K562 (cell line): ENCODE measurements around the gene ADCY9.

ENCODE experiments used
- CBX8 ChIP-seq: fragments of 200-600 bp; sonication (generic); IDR thresholded peaks from 2 replicates; pipeline ENCODE4 v1.6.1; 2012; ENCODE audit warnings: borderline replicate concordance, mixed run types, low read depth, mild to moderate bottlenecking, moderate library complexity, mixed read lengths, low read length, control low read depth, inconsistent platforms; ENCODE audit not compliant: poor library complexity, severe bottlenecking; ENCODE audit errors: extremely low read depth
- ETS2 ChIP-seq: IDR thresholded peaks from 2 replicates; pipeline ENCODE4 v1.6.1; 2016; ENCODE audit warnings: borderline replicate concordance, missing genetic modification characterization, mild to moderate bottlenecking, moderate library complexity, missing compliant biosample characterization; ENCODE audit not compliant: poor library complexity, severe bottlenecking
- HDAC1 ChIP-seq, 2 experiments: fragments of 450-650 bp; IDR thresholded peaks; 2 replicates each; pipeline ENCODE4 v1.6.1; 2016 to 2017; ENCODE audit warnings: inconsistent platforms in 1 of 2, mild to moderate bottlenecking in 1 of 2, moderate library complexity in 1 of 2
- HNRNPLL ChIP-seq: fragments of 200-400 bp; formaldehyde crosslinking; IDR thresholded peaks from 2 replicates; pipeline ENCODE4 v1.6.1; 2017; ENCODE audit warnings: low read length, low read depth, mild to moderate bottlenecking; ENCODE audit not compliant: poor library complexity, severe bottlenecking
- NFE2L1 ChIP-seq: fragments of 450-650 bp; IDR thresholded peaks from 2 replicates; pipeline ENCODE4 v1.6.1; 2016; ENCODE audit warnings: missing genetic modification characterization, low read depth, mild to moderate bottlenecking, missing compliant biosample characterization, moderate library complexity, borderline replicate concordance
- NFXL1 ChIP-seq: fragments of 450-650 bp; formaldehyde crosslinking; IDR thresholded peaks from 2 replicates; pipeline ENCODE4 v1.4.0; 2021; ENCODE audit warnings: mild to moderate bottlenecking
- RB1 ChIP-seq: fragments of 450-650 bp; IDR thresholded peaks from 2 replicates; pipeline ENCODE4 v1.6.1; 2017; ENCODE audit warnings: low read depth, mild to moderate bottlenecking
- SMC3 ChIP-seq: conservative IDR thresholded peaks from 2 replicates; pipeline ENCODE4 v1.6.1; 2011; ENCODE audit warnings: low read depth, low read length, improper control_type of control experiment; ENCODE audit not compliant: insufficient read depth
- ZNF134 ChIP-seq: fragments of 250-450 bp; sonication (Bioruptor Pico); conservative IDR thresholded peaks from 2 replicates; pipeline ENCODE4 v1.4.0; 2020
- ZNF778 ChIP-seq: fragments of 450-650 bp; formaldehyde crosslinking; IDR thresholded peaks from 2 replicates; pipeline ENCODE4 v1.4.0; 2020; ENCODE audit warnings: mild to moderate bottlenecking, moderate library complexity
- TF ChIP-seq, protein P1 (sequence below), 2 experiments: IDR thresholded peaks; 2 replicates each; pipeline ENCODE4 v1.6.1; 2011; ENCODE audit warnings: borderline replicate concordance in 1 of 2, control low read depth in 1 of 2, low read depth in 1 of 2, low read length in 1 of 2, mild to moderate bottlenecking in 1 of 2, mixed read lengths in 1 of 2, moderate library complexity in 1 of 2; ENCODE audit not compliant: insufficient read depth in 1 of 2, insufficient read length in 1 of 2, poor library complexity in 1 of 2, severe bottlenecking in 1 of 2; ENCODE audit errors: extremely low read depth in 1 of 2
- TF ChIP-seq, protein P2 (sequence below), 3 experiments: IDR thresholded peaks in 2 of 3; conservative IDR thresholded peaks in 1 of 3; 2 replicates each; pipeline ENCODE4 v1.5.1; 2011 to 2012; ENCODE audit warnings: low read length in 3 of 3, mild to moderate bottlenecking in 3 of 3, control low read depth in 2 of 3, improper control_type of control experiment in 1 of 3, inconsistent platforms in 1 of 3, low read depth in 1 of 3, mixed read lengths in 1 of 3, moderate library complexity in 1 of 3; ENCODE audit not compliant: insufficient read depth in 2 of 3
- TF ChIP-seq, protein P3 (sequence below): fragments of 250-450 bp; sonication (Bioruptor Pico); IDR thresholded peaks from 2 replicates; pipeline ENCODE4 v1.9.0; 2021; ENCODE audit warnings: mild to moderate bottlenecking, inconsistent platforms

DNA sequence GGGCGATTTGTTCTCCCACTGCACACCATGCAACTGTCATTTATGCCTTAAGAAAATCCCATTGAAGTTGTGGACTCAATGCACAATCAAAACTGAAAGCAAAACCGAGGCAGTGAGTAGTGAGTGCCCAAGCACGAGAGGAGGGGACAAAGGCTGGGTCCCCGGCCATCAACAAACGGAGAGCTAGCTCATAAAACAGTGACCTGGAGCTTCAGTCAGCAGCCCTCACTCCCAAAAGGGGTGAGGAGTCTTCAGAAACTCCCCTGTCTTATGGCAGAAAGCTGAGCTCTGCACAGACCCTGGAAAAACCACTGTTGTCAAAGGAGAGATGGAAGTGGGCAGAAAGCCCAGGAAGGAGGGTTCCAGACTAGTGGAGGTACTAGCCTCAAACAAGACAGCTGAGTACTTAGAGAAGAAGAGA is 96.9 kb downstream of the ADCY9 start:
- TF ChIP-seq NFE2L1 (tag): no peak
- TF ChIP-seq HDAC1 (IDR thresholded peaks at IDR 0.05): no peak
- TF ChIP-seq ZNF778 (CRISPR knock-in tag): no peak
- no peak for TF ChIP-seq RB1
- TF ChIP-seq, protein P1, sequence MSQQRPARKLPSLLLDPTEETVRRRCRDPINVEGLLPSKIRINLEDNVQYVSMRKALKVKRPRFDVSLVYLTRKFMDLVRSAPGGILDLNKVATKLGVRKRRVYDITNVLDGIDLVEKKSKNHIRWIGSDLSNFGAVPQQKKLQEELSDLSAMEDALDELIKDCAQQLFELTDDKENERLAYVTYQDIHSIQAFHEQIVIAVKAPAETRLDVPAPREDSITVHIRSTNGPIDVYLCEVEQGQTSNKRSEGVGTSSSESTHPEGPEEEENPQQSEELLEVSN (IDR thresholded peaks at IDR 0.05; ENCODE audit: borderline replicate concordance in 1 of 2, extremely low read depth in 1 of 2, insufficient read depth in 1 of 2, insufficient read length in 1 of 2, low read depth in 1 of 2, low read length in 1 of 2, poor library complexity in 1 of 2, severe bottlenecking in 1 of 2): no peak
- TF ChIP-seq, protein P2, sequence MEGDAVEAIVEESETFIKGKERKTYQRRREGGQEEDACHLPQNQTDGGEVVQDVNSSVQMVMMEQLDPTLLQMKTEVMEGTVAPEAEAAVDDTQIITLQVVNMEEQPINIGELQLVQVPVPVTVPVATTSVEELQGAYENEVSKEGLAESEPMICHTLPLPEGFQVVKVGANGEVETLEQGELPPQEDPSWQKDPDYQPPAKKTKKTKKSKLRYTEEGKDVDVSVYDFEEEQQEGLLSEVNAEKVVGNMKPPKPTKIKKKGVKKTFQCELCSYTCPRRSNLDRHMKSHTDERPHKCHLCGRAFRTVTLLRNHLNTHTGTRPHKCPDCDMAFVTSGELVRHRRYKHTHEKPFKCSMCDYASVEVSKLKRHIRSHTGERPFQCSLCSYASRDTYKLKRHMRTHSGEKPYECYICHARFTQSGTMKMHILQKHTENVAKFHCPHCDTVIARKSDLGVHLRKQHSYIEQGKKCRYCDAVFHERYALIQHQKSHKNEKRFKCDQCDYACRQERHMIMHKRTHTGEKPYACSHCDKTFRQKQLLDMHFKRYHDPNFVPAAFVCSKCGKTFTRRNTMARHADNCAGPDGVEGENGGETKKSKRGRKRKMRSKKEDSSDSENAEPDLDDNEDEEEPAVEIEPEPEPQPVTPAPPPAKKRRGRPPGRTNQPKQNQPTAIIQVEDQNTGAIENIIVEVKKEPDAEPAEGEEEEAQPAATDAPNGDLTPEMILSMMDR (IDR thresholded peaks at IDR 0.05 in 2 of 3, conservative IDR thresholded peaks at IDR 0.05 in 1 of 3; ENCODE audit: insufficient read depth in 2 of 3, low read depth in 1 of 3, low read length in 3 of 3): no peak
- no peak for TF ChIP-seq SMC3
- TF ChIP-seq ETS2: no peak
- no peak for TF ChIP-seq CBX8
- no peak for TF ChIP-seq HNRNPLL
- TF ChIP-seq NFXL1 (CRISPR knock-in tag): no peak
- TF ChIP-seq, protein P3, sequence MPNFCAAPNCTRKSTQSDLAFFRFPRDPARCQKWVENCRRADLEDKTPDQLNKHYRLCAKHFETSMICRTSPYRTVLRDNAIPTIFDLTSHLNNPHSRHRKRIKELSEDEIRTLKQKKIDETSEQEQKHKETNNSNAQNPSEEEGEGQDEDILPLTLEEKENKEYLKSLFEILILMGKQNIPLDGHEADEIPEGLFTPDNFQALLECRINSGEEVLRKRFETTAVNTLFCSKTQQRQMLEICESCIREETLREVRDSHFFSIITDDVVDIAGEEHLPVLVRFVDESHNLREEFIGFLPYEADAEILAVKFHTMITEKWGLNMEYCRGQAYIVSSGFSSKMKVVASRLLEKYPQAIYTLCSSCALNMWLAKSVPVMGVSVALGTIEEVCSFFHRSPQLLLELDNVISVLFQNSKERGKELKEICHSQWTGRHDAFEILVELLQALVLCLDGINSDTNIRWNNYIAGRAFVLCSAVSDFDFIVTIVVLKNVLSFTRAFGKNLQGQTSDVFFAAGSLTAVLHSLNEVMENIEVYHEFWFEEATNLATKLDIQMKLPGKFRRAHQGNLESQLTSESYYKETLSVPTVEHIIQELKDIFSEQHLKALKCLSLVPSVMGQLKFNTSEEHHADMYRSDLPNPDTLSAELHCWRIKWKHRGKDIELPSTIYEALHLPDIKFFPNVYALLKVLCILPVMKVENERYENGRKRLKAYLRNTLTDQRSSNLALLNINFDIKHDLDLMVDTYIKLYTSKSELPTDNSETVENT (CRISPR knock-in tag): no peak
- no peak for TF ChIP-seq ZNF134 (CRISPR knock-in tag)
